Measurements from ENCODE around the gene NSMCE1. TPM values are rescaled to one million over a fixed set of nuclear protein-coding genes. Genes with fewer than 3 reads are reported as not detected.
"Not testable (repeated sequence)": the region's sequence is repeated elsewhere in the genome, so short reads cannot be mapped to it uniquely, and the experiment has no call there.

NSMCE1 gene
- total and polyA plus RNA-seq, 7 donors, result 32.5 to 65.2 (median 51.0) TPM

- Histone ChIP-seq H3K36me3 (peaks cover 0 to 40% (median 7%) of the 10 kb centered on the region in 4 donors), H3K4me3 (no peak overlapping the region), H3K4me1 (no peaks in the 10 kb centered on the region), H3K9me3 (no peaks in the 10 kb centered on the region), H3K27ac (no peak overlapping the region), H3K27me3 (no peaks in the 10 kb centered on the region)
- TF ChIP-seq, protein P1, sequence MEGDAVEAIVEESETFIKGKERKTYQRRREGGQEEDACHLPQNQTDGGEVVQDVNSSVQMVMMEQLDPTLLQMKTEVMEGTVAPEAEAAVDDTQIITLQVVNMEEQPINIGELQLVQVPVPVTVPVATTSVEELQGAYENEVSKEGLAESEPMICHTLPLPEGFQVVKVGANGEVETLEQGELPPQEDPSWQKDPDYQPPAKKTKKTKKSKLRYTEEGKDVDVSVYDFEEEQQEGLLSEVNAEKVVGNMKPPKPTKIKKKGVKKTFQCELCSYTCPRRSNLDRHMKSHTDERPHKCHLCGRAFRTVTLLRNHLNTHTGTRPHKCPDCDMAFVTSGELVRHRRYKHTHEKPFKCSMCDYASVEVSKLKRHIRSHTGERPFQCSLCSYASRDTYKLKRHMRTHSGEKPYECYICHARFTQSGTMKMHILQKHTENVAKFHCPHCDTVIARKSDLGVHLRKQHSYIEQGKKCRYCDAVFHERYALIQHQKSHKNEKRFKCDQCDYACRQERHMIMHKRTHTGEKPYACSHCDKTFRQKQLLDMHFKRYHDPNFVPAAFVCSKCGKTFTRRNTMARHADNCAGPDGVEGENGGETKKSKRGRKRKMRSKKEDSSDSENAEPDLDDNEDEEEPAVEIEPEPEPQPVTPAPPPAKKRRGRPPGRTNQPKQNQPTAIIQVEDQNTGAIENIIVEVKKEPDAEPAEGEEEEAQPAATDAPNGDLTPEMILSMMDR (IDR thresholded peaks at IDR 0.05), result no peak
- TF ChIP-seq EP300 (IDR thresholded peaks at IDR 0.05) (no peak), POLR2A (IDR thresholded peaks at IDR 0.05) (no peak), POLR2AphosphoS5 (IDR thresholded peaks at IDR 0.05) (no peak)
- WGBS, 2 donors, result 95 to 97% methylated on average over 17 of the region's 17 CpGs
- intact Hi-C loops (cut with DNase I), result no loop called here
- DNase-seq, result no peak
Observed at GRCh38 chr16:27210174-27210573, 58.4 kb downstream of the NSMCE1 start.

- no peak overlapping the region for H3K4me3 ChIP-seq
- DNase-seq, result no peak
- no peaks in the 10 kb centered on the region for H3K27me3 ChIP-seq
- no peak overlapping the region for H3K27ac ChIP-seq
- 92 to 94% methylated on average over 8 of the region's 8 CpGs for WGBS, 2 donors
- no peaks in the 10 kb centered on the region for H3K9me3 ChIP-seq
- TF ChIP-seq, protein P1 (IDR thresholded peaks at IDR 0.05), result no peak
- TF ChIP-seq EP300 (IDR thresholded peaks at IDR 0.05) (no peak), POLR2A (IDR thresholded peaks at IDR 0.05) (no peak), POLR2AphosphoS5 (IDR thresholded peaks at IDR 0.05) (no peak)
- intact Hi-C loops (cut with DNase I), result no loop called here
- peaks cover 0 to 4% (median 3%) of the 10 kb centered on the region in 4 donors for H3K4me1 ChIP-seq
- H3K36me3 ChIP-seq, result peaks cover 0 to 34% (median 7%) of the 10 kb centered on the region in 4 donors
Observed at GRCh38 chr16:27209591-27209990, 59.0 kb downstream of the NSMCE1 start.

DNA sequence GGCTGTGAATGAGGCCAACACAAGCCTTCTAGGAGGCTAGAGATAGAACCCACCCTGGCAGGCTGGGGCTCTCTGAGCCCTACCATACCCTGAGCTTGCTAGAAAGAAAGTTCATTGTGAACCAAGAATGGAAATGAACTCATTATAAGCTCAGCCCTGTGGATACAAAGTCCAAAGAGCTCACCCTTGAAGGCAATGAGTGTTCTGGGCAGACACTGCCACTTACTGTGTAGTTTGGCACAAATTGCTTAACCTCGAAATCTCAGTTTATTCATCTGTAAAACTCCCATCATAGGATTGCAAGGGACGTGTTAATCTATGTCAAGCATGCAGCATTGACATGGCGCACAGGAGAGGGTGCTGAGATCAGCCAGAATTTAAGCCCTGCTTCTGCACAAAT is 59.8 kb downstream of the NSMCE1 start:
- intact Hi-C loops (cut with DNase I), result no loop called here
- Histone ChIP-seq H3K27me3 (no peaks in the 10 kb centered on the region), H3K36me3 (peaks cover 0 to 26% (median 7%) of the 10 kb centered on the region in 4 donors), H3K4me1 (peaks cover 0 to 8% (median 7%) of the 10 kb centered on the region in 4 donors), H3K4me3 (no peak overlapping the region), H3K9me3 (no peaks in the 10 kb centered on the region), H3K27ac (no peak overlapping the region)
- DNase-seq, result no peak
- WGBS, 2 donors, result 29 to 80% methylated on average over 3 of the region's 3 CpGs
- no peak for TF ChIP-seq POLR2AphosphoS5 (IDR thresholded peaks at IDR 0.05)
- TF ChIP-seq EP300 (IDR thresholded peaks at IDR 0.05), result no peak
- no peak for TF ChIP-seq POLR2A (IDR thresholded peaks at IDR 0.05)
- TF ChIP-seq, protein P1 (IDR thresholded peaks at IDR 0.05), result no peak

DNA sequence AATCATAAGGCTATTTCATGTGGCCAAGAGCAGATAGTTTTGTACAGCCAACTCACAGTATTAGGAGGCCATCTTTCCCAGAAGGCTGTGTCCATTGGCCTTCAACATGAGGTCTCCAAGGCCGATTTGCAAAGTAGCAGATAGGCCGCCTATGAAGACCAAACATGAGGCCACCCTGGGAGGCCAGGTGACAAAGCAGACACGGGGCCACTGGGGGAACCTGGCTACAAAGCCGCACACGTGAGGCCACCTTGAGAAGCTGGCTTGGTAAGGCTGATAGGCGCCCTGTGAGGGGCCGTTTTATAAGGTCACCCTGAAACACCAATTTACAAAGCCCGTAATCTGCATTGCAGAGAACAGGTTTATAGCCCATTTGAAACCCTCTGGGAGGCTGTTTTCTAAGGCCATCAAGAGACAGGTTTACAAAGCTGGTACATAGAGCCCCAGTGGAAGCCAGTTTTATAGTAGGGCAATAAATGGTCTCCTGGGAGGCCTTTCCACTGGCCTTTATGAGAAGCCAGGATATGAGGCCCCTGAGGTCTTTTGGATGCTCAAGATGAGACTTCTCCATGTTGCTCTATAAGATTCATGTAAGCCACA is 60.4 kb downstream of the NSMCE1 start:
- H3K27ac ChIP-seq, result no peak overlapping the region
- DNase-seq, result no peak
- WGBS, 2 donors, result 40 to 76% methylated on average over 8 of the region's 8 CpGs
- peaks cover 0 to 21% (median 7%) of the 10 kb centered on the region in 4 donors for H3K36me3 ChIP-seq
- H3K4me1 ChIP-seq, result peaks cover 0 to 9% (median 7%) of the 10 kb centered on the region in 4 donors
- no peak for TF ChIP-seq EP300 (IDR thresholded peaks at IDR 0.05)
- TF ChIP-seq, protein P1 (IDR thresholded peaks at IDR 0.05), result no peak
- TF ChIP-seq POLR2AphosphoS5 (IDR thresholded peaks at IDR 0.05), result no peak
- intact Hi-C loops (cut with DNase I), result no loop called here
- no peaks in the 10 kb centered on the region for H3K27me3 ChIP-seq
- no peak overlapping the region for H3K4me3 ChIP-seq
- no peaks in the 10 kb centered on the region for H3K9me3 ChIP-seq

GRCh38 chr16:27207121-27207520 is 61.5 kb downstream of the NSMCE1 start:
- WGBS, 2 donors, result 88 to 91% methylated on average over 10 of the region's 10 CpGs
- DNase-seq; H3K4me3 ChIP-seq; H3K27me3 ChIP-seq; H3K9me3 ChIP-seq; intact Hi-C loops (cut with DNase I); H3K27ac ChIP-seq: not testable (repeated sequence)
- peaks cover 0 to 21% (median 7%) of the 10 kb centered on the region in 4 donors for H3K36me3 ChIP-seq
- peaks cover 0 to 15% (median 12%) of the 10 kb centered on the region in 4 donors for H3K4me1 ChIP-seq
